Thyroid gland (tissue), 4 donors: Measurements from ENCODE around the gene LCN15. TPM values are rescaled to one million over a fixed set of nuclear protein-coding genes. Genes with fewer than 3 reads are reported as not detected.
"Not testable (repeated sequence)": the region's sequence is repeated elsewhere in the genome, so short reads cannot be mapped to it uniquely, and the experiment has no call there.

Experiments
- DNase-seq, 2 donors: peaks; one replicate each; pipeline ENCODE4 v3.0.0-alpha.2; 2019
- H3K27ac ChIP-seq, 3 donors: fragments of 200-600 bp; sonication (generic); 1 replicate in 2 of 3; 2 replicates in 1 of 3; pipeline ENCODE4 v1.5.1; 2016 to 2019; ENCODE audit warnings: mild to moderate bottlenecking in 1 of 3, moderate library complexity in 1 of 3
- H3K27me3 ChIP-seq: fragments of 200-600 bp; sonication (generic); one replicate; pipeline ENCODE4 v1.5.1; 2019
- H3K36me3 ChIP-seq, 2 donors: fragments of 200-600 bp; sonication (generic); one replicate each; pipeline ENCODE4 v1.5.1; 2016 to 2019
- H3K4me1 ChIP-seq, 2 donors: fragments of 200-600 bp; sonication (generic); one replicate each; pipeline ENCODE4 v1.5.1; 2017 to 2019
- H3K4me3 ChIP-seq, 3 donors: fragments of 200-600 bp; sonication (generic); replicated peaks in 1 of 3; 1 replicate in 2 of 3; 2 replicates in 1 of 3; pipeline ENCODE4 v1.5.1; 2016; ENCODE audit warnings: mild to moderate bottlenecking in 1 of 3
- H3K9me3 ChIP-seq: fragments of 200-600 bp; sonication (generic); one replicate; pipeline ENCODE4 v1.5.1; 2017
- POLR2A ChIP-seq, 2 donors: fragments of 450-650 bp; IDR thresholded peaks; one replicate each; pipeline ENCODE4 v1.6.1; 2017; ENCODE audit warnings: antibody characterized with exemption in 2 of 2, mild to moderate bottlenecking in 2 of 2, moderate library complexity in 1 of 2
- WGBS, 2 donors: methylation state at CpG; one replicate each; pipeline ENCODE4 v1.1.5; 2017; 5-methylcytosine and 5-hydroxymethylcytosine counted together
- intact Hi-C: fragments of 100-400 bp; cut with DNase I; formaldehyde crosslinking; loops from one replicate; pipeline ENCODE4 v1.15.1; 2023
- total RNA-seq, 4 donors: library from RNA; depleted of rRNA; stranded (reverse); fragments of >200 nt; gene quantifications; one replicate each; pipeline ENCODE4 v1.2.3, GENCODE V29; 2016
- TF ChIP-seq, protein P1 (sequence below), 6 experiments: fragments of 200-600 bp in 3 of 6; fragments of 450-650 bp in 3 of 6; sonication (generic) in 3 of 6; IDR thresholded peaks; one replicate each; pipeline ENCODE4 v1.5.1; 2016 to 2019; ENCODE audit warnings: antibody characterized with exemption in 6 of 6, mild to moderate bottlenecking in 2 of 6, inconsistent platforms in 1 of 6, moderate library complexity in 1 of 6

The LCN15 gene
- total RNA-seq, 4 donors from 2014 or later: not detected

DNA sequence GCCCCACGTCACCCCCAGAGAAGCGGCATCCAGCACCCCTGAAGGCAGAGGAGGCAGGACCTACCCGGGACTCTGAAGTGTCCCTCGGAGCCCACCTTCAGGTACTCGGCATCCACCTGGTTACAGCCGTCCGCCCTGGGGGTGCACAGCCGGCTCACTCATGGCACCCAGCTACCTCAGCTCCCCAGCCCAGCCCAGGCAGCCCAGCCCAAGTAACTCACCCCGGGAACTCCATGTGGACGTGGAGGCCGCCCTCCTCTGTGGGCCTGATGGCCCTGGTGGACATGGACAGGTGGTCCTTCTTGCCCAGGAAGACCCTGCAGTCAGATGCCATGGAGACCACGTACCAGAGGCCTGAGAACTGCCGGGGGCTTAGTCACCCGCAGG, 676 bp downstream of the LCN15 start:
- intact Hi-C loops: no loop called here
- TF ChIP-seq, protein P1, sequence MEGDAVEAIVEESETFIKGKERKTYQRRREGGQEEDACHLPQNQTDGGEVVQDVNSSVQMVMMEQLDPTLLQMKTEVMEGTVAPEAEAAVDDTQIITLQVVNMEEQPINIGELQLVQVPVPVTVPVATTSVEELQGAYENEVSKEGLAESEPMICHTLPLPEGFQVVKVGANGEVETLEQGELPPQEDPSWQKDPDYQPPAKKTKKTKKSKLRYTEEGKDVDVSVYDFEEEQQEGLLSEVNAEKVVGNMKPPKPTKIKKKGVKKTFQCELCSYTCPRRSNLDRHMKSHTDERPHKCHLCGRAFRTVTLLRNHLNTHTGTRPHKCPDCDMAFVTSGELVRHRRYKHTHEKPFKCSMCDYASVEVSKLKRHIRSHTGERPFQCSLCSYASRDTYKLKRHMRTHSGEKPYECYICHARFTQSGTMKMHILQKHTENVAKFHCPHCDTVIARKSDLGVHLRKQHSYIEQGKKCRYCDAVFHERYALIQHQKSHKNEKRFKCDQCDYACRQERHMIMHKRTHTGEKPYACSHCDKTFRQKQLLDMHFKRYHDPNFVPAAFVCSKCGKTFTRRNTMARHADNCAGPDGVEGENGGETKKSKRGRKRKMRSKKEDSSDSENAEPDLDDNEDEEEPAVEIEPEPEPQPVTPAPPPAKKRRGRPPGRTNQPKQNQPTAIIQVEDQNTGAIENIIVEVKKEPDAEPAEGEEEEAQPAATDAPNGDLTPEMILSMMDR (IDR thresholded peaks at IDR 0.05): no peak
- TF ChIP-seq POLR2A (IDR thresholded peaks at IDR 0.05): no peak
- DNase-seq: no peak
- Histone ChIP-seq H3K4me3 (no peak overlapping the region), H3K27me3 (no peaks in the 10 kb centered on the region), H3K9me3 (no peaks in the 10 kb centered on the region), H3K4me1 (peaks cover 4 to 8% of the 10 kb centered on the region in 2 donors), H3K36me3 (no peaks in the 10 kb centered on the region), H3K27ac (no peak overlapping the region)
- 92% methylated on average over 13 of the region's 14 CpGs; no CpG with 5 or more reads in 1 of the 2 donors for WGBS, 2 donors

GRCh38 chr9:136762915-136763648, 1.2 kb downstream of the LCN15 start:
- TF ChIP-seq POLR2A (IDR thresholded peaks at IDR 0.05): no peak
- TF ChIP-seq, protein P1 (IDR thresholded peaks at IDR 0.05): no peak

GRCh38 chr9:136762221-136762691, 2.1 kb downstream of the LCN15 start:
- TF ChIP-seq POLR2A (IDR thresholded peaks at IDR 0.05): no peak
- TF ChIP-seq, protein P1 (IDR thresholded peaks at IDR 0.05): no peak
- intact Hi-C loops: no loop called here
- no peak overlapping the region for H3K4me3 ChIP-seq
- H3K27me3 ChIP-seq: no peaks in the 10 kb centered on the region
- WGBS, 2 donors: 90% methylated on average over 10 to 16 of the region's 17 CpGs
- H3K9me3 ChIP-seq: no peaks in the 10 kb centered on the region
- no peak overlapping the region for H3K27ac ChIP-seq
- no peaks in the 10 kb centered on the region for H3K36me3 ChIP-seq
- DNase-seq: no peak
- H3K4me1 ChIP-seq: peaks cover 9 to 18% of the 10 kb centered on the region in 2 donors

More at GRCh38 chr9:136762915-136763648, 1.2 kb downstream of the LCN15 start:
- no peaks in the 10 kb centered on the region for H3K27me3 ChIP-seq
- 15 to 18% methylated on average over 11 to 22 of the region's 37 CpGs for WGBS, 2 donors
- intact Hi-C loops: no loop called here
- no peaks in the 10 kb centered on the region for H3K9me3 ChIP-seq
- no peaks in the 10 kb centered on the region for H3K36me3 ChIP-seq
- no peak overlapping the region for H3K4me3 ChIP-seq
- peaks cover 4 to 12% of the 10 kb centered on the region in 2 donors for H3K4me1 ChIP-seq
- DNase-seq: no peak
- no peak overlapping the region for H3K27ac ChIP-seq

DNA sequence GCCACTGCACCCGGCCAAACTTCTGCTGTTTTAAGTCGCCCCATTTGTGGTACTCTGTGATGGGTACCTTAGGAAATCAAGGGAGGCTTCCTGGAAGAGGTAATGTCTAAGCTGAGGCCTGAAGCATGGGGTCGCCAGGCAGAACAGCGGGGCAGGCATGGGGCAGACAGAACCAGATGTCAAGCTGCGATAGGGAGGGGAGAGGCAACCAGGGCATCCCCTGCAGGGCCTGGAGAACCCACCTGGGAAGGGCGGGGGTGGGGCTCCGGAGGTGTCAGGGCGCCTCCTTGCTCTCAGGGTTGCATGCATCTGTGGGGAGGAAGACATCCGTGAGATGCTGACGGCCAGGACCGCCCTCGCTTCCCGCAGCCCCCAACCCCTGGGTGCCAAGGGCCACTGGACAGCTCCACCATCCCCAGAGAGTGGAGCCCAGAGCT, 2.8 kb downstream of the LCN15 start:
- 75 to 76% methylated on average over 8 to 13 of the region's 13 CpGs for WGBS, 2 donors
- Histone ChIP-seq H3K9me3 (no peaks in the 10 kb centered on the region), H3K27me3 (no peaks in the 10 kb centered on the region), H3K27ac (no peak overlapping the region), H3K4me3 (no peak overlapping the region), H3K4me1 (peaks cover 9 to 18% of the 10 kb centered on the region in 2 donors), H3K36me3 (no peaks in the 10 kb centered on the region)
- no peak for DNase-seq
- intact Hi-C loops: no loop called here
- TF ChIP-seq POLR2A (IDR thresholded peaks at IDR 0.05): no peak
- TF ChIP-seq, protein P1 (IDR thresholded peaks at IDR 0.05): no peak

DNA sequence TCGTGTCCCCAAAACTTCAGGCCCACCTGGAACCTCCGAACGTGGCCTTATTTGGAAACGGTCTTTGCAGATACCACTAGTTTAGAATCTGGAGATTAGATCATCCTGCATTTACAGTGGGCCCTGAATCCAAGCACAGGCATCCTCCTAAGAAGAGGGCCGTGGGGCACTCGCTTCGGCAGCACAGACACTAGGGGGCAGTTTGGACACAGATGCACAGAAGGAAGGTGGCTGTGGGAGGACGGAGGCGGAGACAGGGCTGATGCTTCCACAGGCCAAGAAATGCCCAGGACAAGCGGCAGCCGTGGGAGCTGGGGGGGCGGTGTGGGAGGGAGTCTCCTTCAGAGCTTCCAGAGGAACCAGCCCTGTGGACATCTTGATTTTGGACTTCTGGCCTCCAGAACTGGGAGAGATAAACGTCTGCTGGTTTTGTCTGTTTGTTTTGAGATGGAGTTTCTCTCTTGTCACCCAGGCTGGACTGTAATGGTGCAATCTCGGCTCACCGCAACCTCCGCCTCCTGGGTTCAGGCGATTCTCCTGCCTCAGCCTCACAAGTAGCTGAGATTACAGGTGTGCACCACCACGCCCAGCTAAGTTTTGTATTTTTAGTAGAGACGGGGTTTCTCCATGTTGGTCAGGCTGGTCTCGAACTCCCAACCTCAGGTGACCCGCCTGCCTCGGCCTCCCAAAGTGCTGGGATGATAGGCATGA, 3.3 kb downstream of the LCN15 start:
- H3K27ac ChIP-seq, H3K27me3 ChIP-seq, intact Hi-C loops, H3K36me3 ChIP-seq, H3K4me3 ChIP-seq, H3K9me3 ChIP-seq: not testable (repeated sequence)
- 45 to 52% methylated on average over 17 to 21 of the region's 22 CpGs for WGBS, 2 donors
- H3K4me1 ChIP-seq: peaks cover 9 to 18% of the 10 kb centered on the region in 2 donors
- TF ChIP-seq, protein P1 (IDR thresholded peaks at IDR 0.05): peak in 4 of 6 experiments; percentile 18 to 50 (median 24)
- peak; percentile 52 to 59 for DNase-seq
